ENCODE results near the gene EXD3. TPM values are rescaled to one million over a fixed set of nuclear protein-coding genes. Genes with fewer than 3 reads are reported as not detected.

EXD3 gene
- total RNA-seq, 1 donor, result 7.3 TPM

- DNase-seq (ENCODE audit: low read depth), result no peak
- TF ChIP-seq, protein P1, sequence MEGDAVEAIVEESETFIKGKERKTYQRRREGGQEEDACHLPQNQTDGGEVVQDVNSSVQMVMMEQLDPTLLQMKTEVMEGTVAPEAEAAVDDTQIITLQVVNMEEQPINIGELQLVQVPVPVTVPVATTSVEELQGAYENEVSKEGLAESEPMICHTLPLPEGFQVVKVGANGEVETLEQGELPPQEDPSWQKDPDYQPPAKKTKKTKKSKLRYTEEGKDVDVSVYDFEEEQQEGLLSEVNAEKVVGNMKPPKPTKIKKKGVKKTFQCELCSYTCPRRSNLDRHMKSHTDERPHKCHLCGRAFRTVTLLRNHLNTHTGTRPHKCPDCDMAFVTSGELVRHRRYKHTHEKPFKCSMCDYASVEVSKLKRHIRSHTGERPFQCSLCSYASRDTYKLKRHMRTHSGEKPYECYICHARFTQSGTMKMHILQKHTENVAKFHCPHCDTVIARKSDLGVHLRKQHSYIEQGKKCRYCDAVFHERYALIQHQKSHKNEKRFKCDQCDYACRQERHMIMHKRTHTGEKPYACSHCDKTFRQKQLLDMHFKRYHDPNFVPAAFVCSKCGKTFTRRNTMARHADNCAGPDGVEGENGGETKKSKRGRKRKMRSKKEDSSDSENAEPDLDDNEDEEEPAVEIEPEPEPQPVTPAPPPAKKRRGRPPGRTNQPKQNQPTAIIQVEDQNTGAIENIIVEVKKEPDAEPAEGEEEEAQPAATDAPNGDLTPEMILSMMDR (IDR thresholded peaks at IDR 0.05; ENCODE audit: insufficient read depth, low read depth, low read length), result no peak
- H3K4me3 ChIP-seq (ENCODE audit: low read depth, low read length), result no peak overlapping the region
Observed at GRCh38 chr9:137370865-137371520, 52.0 kb downstream of the EXD3 start.

- no peak for DNase-seq (ENCODE audit: low read depth)
- TF ChIP-seq, protein P1 (IDR thresholded peaks at IDR 0.05; ENCODE audit: insufficient read depth, low read depth, low read length), result no peak
Observed at GRCh38 chr9:137369911-137370764, 52.8 kb downstream of the EXD3 start.

DNA sequence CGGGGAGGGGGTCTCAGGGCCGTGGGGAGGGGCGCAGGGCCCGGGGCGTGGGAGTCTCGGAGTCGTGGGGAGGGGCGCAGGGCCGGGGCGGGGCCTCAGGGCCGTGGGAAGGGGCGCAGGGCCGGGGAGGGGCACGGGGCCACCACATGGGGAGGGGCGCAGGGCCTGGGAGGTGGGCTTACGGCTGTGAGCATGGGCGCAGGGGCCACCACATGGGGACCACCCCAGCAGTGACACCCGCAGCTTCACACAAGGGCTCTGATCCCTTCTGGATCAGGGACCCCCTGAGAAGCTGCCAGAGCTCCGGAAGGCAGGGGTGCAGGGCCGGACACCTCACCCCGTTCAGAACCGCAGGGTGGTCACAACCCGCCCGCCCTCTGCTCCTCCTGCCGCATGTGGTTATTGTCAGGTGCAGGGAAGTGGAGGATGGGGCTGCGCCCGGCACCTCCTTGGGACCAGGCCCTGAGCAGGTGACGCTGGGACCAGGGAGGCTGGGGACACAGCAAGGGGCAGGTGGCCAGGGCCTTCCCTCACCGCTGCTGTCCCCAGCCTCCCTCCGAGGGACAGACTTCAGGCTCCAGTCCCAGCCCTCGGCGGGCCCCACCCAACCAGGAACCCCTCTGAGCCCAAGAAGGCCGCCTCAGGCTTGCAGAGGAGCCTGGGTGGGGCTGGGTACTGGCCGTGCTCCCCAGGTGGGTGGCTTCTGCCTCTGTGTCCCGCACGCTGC is 53.7 kb downstream of the EXD3 start:
- DNase-seq (ENCODE audit: low read depth), result no peak
- TF ChIP-seq, protein P1 (IDR thresholded peaks at IDR 0.05; ENCODE audit: insufficient read depth, low read depth, low read length), result no peak
- no peak overlapping the region for H3K4me3 ChIP-seq (ENCODE audit: low read depth, low read length)

More at GRCh38 chr9:137369911-137370764, 52.8 kb downstream of the EXD3 start:
- no peak overlapping the region for H3K4me3 ChIP-seq (ENCODE audit: low read depth, low read length)

GRCh38 chr9:137368431-137369035 is 54.4 kb downstream of the EXD3 start:
- TF ChIP-seq, protein P1 (IDR thresholded peaks at IDR 0.05; ENCODE audit: insufficient read depth, low read depth, low read length), result no peak
- DNase-seq (ENCODE audit: low read depth), result no peak
- H3K4me3 ChIP-seq (ENCODE audit: low read depth, low read length), result no peak overlapping the region

GRCh38 chr9:137367506-137368430 is 55.2 kb downstream of the EXD3 start:
- TF ChIP-seq, protein P1 (IDR thresholded peaks at IDR 0.05; ENCODE audit: insufficient read depth, low read depth, low read length), result no peak
- H3K4me3 ChIP-seq (ENCODE audit: low read depth, low read length), result no peak overlapping the region
- no peak for DNase-seq (ENCODE audit: low read depth)
